OCI-LY1 (cell line): ENCODE measurements around the gene FAT1.
A peak's percentile ranks its signal among the peaks of the same experiment; 100 is the strongest.

ENCODE experiments used
- H2AFZ ChIP-seq: fragments of 200-600 bp; sonication (generic), shearing (Covaris generic); 2 replicates; pipeline ENCODE4 v1.6.0; 2014; ENCODE audit warnings: antibody characterized with exemption, mild to moderate bottlenecking, low read length
- H3F3A ChIP-seq: fragments of 200-600 bp; sonication (generic), shearing (Covaris generic); 2 replicates; pipeline ENCODE4 v1.6.0; 2014; ENCODE audit warnings: mild to moderate bottlenecking, antibody characterized with exemption, low read length, moderate library complexity; ENCODE audit not compliant: insufficient read depth
- H3K27ac ChIP-seq: fragments of 200-600 bp; sonication (generic); 2 replicates; pipeline ENCODE4 v1.5.1; 2014; ENCODE audit warnings: low read length, mixed run types, mild to moderate bottlenecking, low read depth; ENCODE audit not compliant: poor library complexity, severe bottlenecking
- H3K27me3 ChIP-seq: fragments of 200-600 bp; sonication (generic); 2 replicates; pipeline ENCODE4 v1.6.0; 2014; ENCODE audit warnings: antibody characterized with exemption, mild to moderate bottlenecking, low read length, moderate library complexity; ENCODE audit not compliant: insufficient read depth
- H3K36me3 ChIP-seq: fragments of 200-600 bp; sonication (generic); 2 replicates; pipeline ENCODE4 v1.6.1; 2014; ENCODE audit warnings: mild to moderate bottlenecking, antibody characterized with exemption, low read length, moderate library complexity, mixed read lengths; ENCODE audit not compliant: insufficient read depth
- H3K4me1 ChIP-seq: fragments of 200-600 bp; sonication (generic); 2 replicates; pipeline ENCODE4 v1.5.1; 2014; ENCODE audit warnings: mild to moderate bottlenecking, low read length, moderate library complexity; ENCODE audit not compliant: insufficient read depth, severe bottlenecking
- H3K4me2 ChIP-seq: fragments of 200-600 bp; sonication (generic), shearing (Covaris generic); 2 replicates; pipeline ENCODE4 v1.6.1; 2014; ENCODE audit warnings: low read length
- H3K4me3 ChIP-seq: fragments of 200-600 bp; sonication (generic); 2 replicates; pipeline ENCODE4 v1.5.1; 2014; ENCODE audit warnings: low read length, low read depth, mild to moderate bottlenecking, mixed read lengths; ENCODE audit not compliant: poor library complexity, severe bottlenecking
- H3K79me2 ChIP-seq: fragments of 200-600 bp; shearing (Covaris generic); 2 replicates; pipeline ENCODE4 v1.6.1; 2016; ENCODE audit warnings: mixed run types, low read length, mixed read lengths; ENCODE audit not compliant: insufficient read depth
- H3K9ac ChIP-seq: fragments of 200-600 bp; sonication (generic), shearing (Covaris generic); 2 replicates; pipeline ENCODE4 v1.6.1; 2014; ENCODE audit warnings: mild to moderate bottlenecking, low read length, mixed read lengths
- H3K9me2 ChIP-seq: fragments of 200-600 bp; sonication (generic), shearing (Covaris generic); 2 replicates; pipeline ENCODE4 v1.6.1; 2014; ENCODE audit warnings: low read depth, mild to moderate bottlenecking, low read length, mixed read lengths
- H3K9me3 ChIP-seq: fragments of 200-600 bp; shearing (Covaris generic); 2 replicates; pipeline ENCODE4 v1.6.1; 2014; ENCODE audit warnings: low read length, mixed read lengths
- H4K20me1 ChIP-seq: fragments of 200-600 bp; sonication (generic), shearing (Covaris generic); 2 replicates; pipeline ENCODE4 v1.6.0; 2016; ENCODE audit warnings: mild to moderate bottlenecking, low read length; ENCODE audit not compliant: insufficient read depth
- CTCF ChIP-seq: fragments of 200-600 bp; sonication (generic), shearing (Covaris generic); IDR thresholded peaks from 2 replicates; pipeline ENCODE4 v1.5.1; 2017; ENCODE audit warnings: mild to moderate bottlenecking, antibody characterized with exemption, low read length, moderate library complexity, mixed read lengths
- EZH2 ChIP-seq: fragments of 200-600 bp; sonication (generic), shearing (Covaris generic); IDR thresholded peaks from 2 replicates; pipeline ENCODE4 v1.8.0; 2017; ENCODE audit warnings: borderline replicate concordance, mixed run types, mild to moderate bottlenecking, antibody characterized with exemption, low read length, moderate library complexity, mixed read lengths

Gene FAT1

GRCh38 chr4:186740822-186741221 lies 17.2 kb upstream of the FAT1 start:
- no peaks in the 10 kb centered on the region for H3F3A ChIP-seq
- H4K20me1 ChIP-seq, result no peaks in the 10 kb centered on the region
- no peak overlapping the region for H3K27ac ChIP-seq
- H3K9ac ChIP-seq, result no peak overlapping the region
- no peak overlapping the region for H3K4me3 ChIP-seq
- no peaks in the 10 kb centered on the region for H3K4me1 ChIP-seq
- TF ChIP-seq EZH2 (no peak), CTCF (no peak)
- no peaks in the 10 kb centered on the region for H3K9me2 ChIP-seq
- H3K36me3 ChIP-seq, result no peaks in the 10 kb centered on the region; the same call in 1 of the 2 replicates
- no peaks in the 10 kb centered on the region for H3K9me3 ChIP-seq
- H3K4me2 ChIP-seq, result no peak overlapping the region
- H2AFZ ChIP-seq, result no peak overlapping the region
- no peaks in the 10 kb centered on the region for H3K27me3 ChIP-seq
- H3K79me2 ChIP-seq, result no peaks in the 10 kb centered on the region

- no peak overlapping the region for H3K9ac ChIP-seq
- H3K36me3 ChIP-seq, result no peaks in the 10 kb centered on the region; the same call in 1 of the 2 replicates
- no peaks in the 10 kb centered on the region for H3K27me3 ChIP-seq
- H3K4me3 ChIP-seq, result no peak overlapping the region
- H3K4me1 ChIP-seq, result no peaks in the 10 kb centered on the region
- H4K20me1 ChIP-seq, result no peaks in the 10 kb centered on the region
- no peaks in the 10 kb centered on the region for H3K9me2 ChIP-seq
- H3K4me2 ChIP-seq, result no peak overlapping the region
- H3K27ac ChIP-seq, result no peak overlapping the region
- no peaks in the 10 kb centered on the region for H3K79me2 ChIP-seq
- H3K9me3 ChIP-seq, result no peaks in the 10 kb centered on the region
- no peaks in the 10 kb centered on the region for H3F3A ChIP-seq
- TF ChIP-seq EZH2 (no peak), CTCF (no peak)
- 0 out of 2 replicates have a peak overlapping the region, but pooled peaks have one; percentile 28 for H2AFZ ChIP-seq
Measured at GRCh38 chr4:186739802-186740434, 16.3 kb upstream of the FAT1 start.

- H3K79me2 ChIP-seq, result no peaks in the 10 kb centered on the region
- no peak for TF ChIP-seq CTCF
- no peak for TF ChIP-seq EZH2
- H3K36me3 ChIP-seq, result no peaks in the 10 kb centered on the region
- H3K27ac ChIP-seq, result no peak overlapping the region
- no peak overlapping the region for H3K4me2 ChIP-seq
- H3K9ac ChIP-seq, result no peak overlapping the region
- no peaks in the 10 kb centered on the region for H3K27me3 ChIP-seq
- H3F3A ChIP-seq, result no peaks in the 10 kb centered on the region
- no peaks in the 10 kb centered on the region for H3K9me2 ChIP-seq
- no peaks in the 10 kb centered on the region for H4K20me1 ChIP-seq
- H3K4me3 ChIP-seq, result no peak overlapping the region
- no peaks in the 10 kb centered on the region for H3K4me1 ChIP-seq
- H2AFZ ChIP-seq, result no peak overlapping the region
- no peaks in the 10 kb centered on the region for H3K9me3 ChIP-seq
Measured at GRCh38 chr4:186739317-186739716, 15.7 kb upstream of the FAT1 start.
